OCI-LY7 (cell line): Measurements from ENCODE around the gene AK4. TPM values are rescaled to one million over a fixed set of nuclear protein-coding genes. Genes with fewer than 3 reads are reported as not detected.

ENCODE experiments used
- BruUV-seq: library from RNA; stranded (reverse); fragments of 400-500 nt; replicated peaks from 2 replicates; lab custom pipeline; 2021; lab: Mats Ljungman, UMichigan
- CTCF ChIA-PET: fragments of 300-600 bp; sonication (Branson Sonifier 250); formaldehyde crosslinking; loops from one replicate; lab custom pipeline; 2022; ENCODE audit warnings: antibody characterized with exemption; ENCODE audit not compliant: unreplicated experiment; lab: Charles Lee
- POLR2A ChIA-PET: fragments of 300-600 bp; sonication (Branson Sonifier 250); formaldehyde crosslinking; loops from one replicate; lab custom pipeline; 2022; ENCODE audit warnings: antibody characterized with exemption; lab: Charles Lee
- DNase-seq: peaks from one replicate; pipeline ENCODE4 v3.0.0-alpha.2; 2015; ENCODE audit warnings: low spot score
- H2AFZ ChIP-seq: fragments of 200-600 bp; sonication (generic), shearing (Covaris generic); 2 replicates; pipeline ENCODE4 v1.6.1; 2014; ENCODE audit warnings: mild to moderate bottlenecking, antibody characterized with exemption, low read length, moderate library complexity
- H3K27ac ChIP-seq: fragments of 200-600 bp; sonication (generic); 2 replicates; pipeline ENCODE4 v1.5.1; 2014; ENCODE audit warnings: mixed run types, low read depth, mild to moderate bottlenecking, moderate library complexity, low read length, inconsistent platforms; ENCODE audit not compliant: poor library complexity, severe bottlenecking
- H3K36me3 ChIP-seq: fragments of 200-600 bp; sonication (generic); 2 replicates; pipeline ENCODE4 v1.6.1; 2014; ENCODE audit warnings: mild to moderate bottlenecking, antibody characterized with exemption, low read length, moderate library complexity, mixed read lengths; ENCODE audit not compliant: insufficient read depth
- H3K4me1 ChIP-seq: fragments of 200-600 bp; sonication (generic); 2 replicates; pipeline ENCODE4 v1.5.1; 2014; ENCODE audit warnings: mild to moderate bottlenecking, low read length; ENCODE audit not compliant: insufficient read depth, poor library complexity, severe bottlenecking
- H3K4me2 ChIP-seq: fragments of 200-600 bp; sonication (generic); 2 replicates; pipeline ENCODE4 v1.6.1; 2014; ENCODE audit warnings: mild to moderate bottlenecking, low read length
- H3K4me3 ChIP-seq: fragments of 200-600 bp; sonication (generic); 2 replicates; pipeline ENCODE4 v1.5.1; 2014; ENCODE audit warnings: mild to moderate bottlenecking, low read depth, low read length; ENCODE audit not compliant: poor library complexity, severe bottlenecking
- H3K79me2 ChIP-seq: fragments of 200-600 bp; sonication (generic); 2 replicates; pipeline ENCODE4 v1.6.1; 2016; ENCODE audit warnings: low read depth, mild to moderate bottlenecking, low read length, moderate library complexity, mixed read lengths; ENCODE audit not compliant: insufficient read depth
- H3K9me2 ChIP-seq: fragments of 200-600 bp; sonication (generic); 2 replicates; pipeline ENCODE4 v1.6.1; 2016; ENCODE audit warnings: mild to moderate bottlenecking, low read length, mixed read lengths; ENCODE audit not compliant: insufficient read depth
- H3K9me3 ChIP-seq: fragments of 200-600 bp; sonication (generic); 2 replicates; pipeline ENCODE4 v1.6.1; 2014; ENCODE audit warnings: mild to moderate bottlenecking, mixed run types, low read length, mixed read lengths
- H4K20me1 ChIP-seq: fragments of 200-600 bp; sonication (generic); 2 replicates; pipeline ENCODE4 v1.6.1; 2014; ENCODE audit warnings: mild to moderate bottlenecking, antibody characterized with exemption, low read length, moderate library complexity, mixed read lengths; ENCODE audit not compliant: insufficient read depth
- EZH2phosphoT487 ChIP-seq: fragments of 200-600 bp; sonication (generic); IDR thresholded peaks from 2 replicates; pipeline ENCODE4 v1.6.1; 2018; ENCODE audit warnings: low read depth, borderline replicate concordance, mild to moderate bottlenecking, mixed run types, antibody characterized with exemption, low read length, moderate library complexity, mixed read lengths
- intact Hi-C: fragments of 100-400 bp; cut with micrococcal nuclease; formaldehyde crosslinking; loops from one replicate; pipeline ENCODE4 v1.10.0; 2022; ENCODE audit not compliant: unreplicated experiment
- total RNA-seq, 2 experiments: library from RNA; depleted of rRNA in 1 of 2; stranded (reverse); fragments of >200 nt in 1 of 2; shearing (Covaris generic) in 1 of 2; gene quantifications; 2 replicates each; pipeline ENCODE4 v1.2.3, GENCODE V29; 2014 to 2022
- TF ChIP-seq, protein P1 (sequence below): fragments of 200-600 bp; sonication (generic); conservative IDR thresholded peaks from 2 replicates; pipeline ENCODE4 v1.5.1; 2014; ENCODE audit warnings: mild to moderate bottlenecking, antibody characterized with exemption, low read length, moderate library complexity, mixed read lengths

The AK4 gene
- total RNA-seq, 2 experiments from 2014 or later = 0.16 to 1.4 TPM

GRCh38 chr1:65259816-65260215, 111.8 kb downstream of the AK4 start:
- intact Hi-C loops = no loop called here
- no peaks in the 10 kb centered on the region for H3K9me3 ChIP-seq
- no peaks in the 10 kb centered on the region; the same call in 1 of the 2 replicates for H4K20me1 ChIP-seq
- TF ChIP-seq, protein P1, sequence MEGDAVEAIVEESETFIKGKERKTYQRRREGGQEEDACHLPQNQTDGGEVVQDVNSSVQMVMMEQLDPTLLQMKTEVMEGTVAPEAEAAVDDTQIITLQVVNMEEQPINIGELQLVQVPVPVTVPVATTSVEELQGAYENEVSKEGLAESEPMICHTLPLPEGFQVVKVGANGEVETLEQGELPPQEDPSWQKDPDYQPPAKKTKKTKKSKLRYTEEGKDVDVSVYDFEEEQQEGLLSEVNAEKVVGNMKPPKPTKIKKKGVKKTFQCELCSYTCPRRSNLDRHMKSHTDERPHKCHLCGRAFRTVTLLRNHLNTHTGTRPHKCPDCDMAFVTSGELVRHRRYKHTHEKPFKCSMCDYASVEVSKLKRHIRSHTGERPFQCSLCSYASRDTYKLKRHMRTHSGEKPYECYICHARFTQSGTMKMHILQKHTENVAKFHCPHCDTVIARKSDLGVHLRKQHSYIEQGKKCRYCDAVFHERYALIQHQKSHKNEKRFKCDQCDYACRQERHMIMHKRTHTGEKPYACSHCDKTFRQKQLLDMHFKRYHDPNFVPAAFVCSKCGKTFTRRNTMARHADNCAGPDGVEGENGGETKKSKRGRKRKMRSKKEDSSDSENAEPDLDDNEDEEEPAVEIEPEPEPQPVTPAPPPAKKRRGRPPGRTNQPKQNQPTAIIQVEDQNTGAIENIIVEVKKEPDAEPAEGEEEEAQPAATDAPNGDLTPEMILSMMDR = no peak
- TF ChIP-seq EZH2phosphoT487 = no peak
- no peak overlapping the region for H3K4me2 ChIP-seq
- no TSS peak for BruUV-seq
- DNase-seq = no peak
- no peaks in the 10 kb centered on the region for H3K9me2 ChIP-seq
- ChIA-PET CTCF (no interaction called here), POLR2A (interaction anchor here (0.6 to 0.7 kb wide), 4 partner anchors 12 to 1581 kb away, joined by 3 to 4 read pairs (median 3); no protein-coding TSS in a partner anchor)
- H3K79me2 ChIP-seq = 0 out of 2 replicates have a peak, but pooled peaks cover 5% of the 10 kb centered on the region
- no peak overlapping the region for H3K27ac ChIP-seq
- H3K36me3 ChIP-seq = no peaks in the 10 kb centered on the region
- H3K4me3 ChIP-seq = no peak overlapping the region
- H3K4me1 ChIP-seq = peaks cover 22% of the 10 kb centered on the region
- no peak overlapping the region for H2AFZ ChIP-seq

- Histone ChIP-seq H3K4me2 (no peak overlapping the region), H3K4me3 (no peak overlapping the region), H3K4me1 (peaks cover 14% of the 10 kb centered on the region), H3K9me3 (no peaks in the 10 kb centered on the region), H3K36me3 (no peaks in the 10 kb centered on the region), H4K20me1 (no peaks in the 10 kb centered on the region; the same call in 1 of the 2 replicates), H3K9me2 (no peaks in the 10 kb centered on the region), H3K79me2 (no peaks in the 10 kb centered on the region), H2AFZ (no peak overlapping the region), H3K27ac (no peak overlapping the region)
- DNase-seq = no peak
- ChIA-PET CTCF (no interaction called here), POLR2A (no interaction called here)
- intact Hi-C loops = no loop called here
- BruUV-seq = no TSS peak
- TF ChIP-seq, protein P1 = no peak
- no peak for TF ChIP-seq EZH2phosphoT487
Observed at GRCh38 chr1:65260851-65261473, 113.0 kb downstream of the AK4 start.

GRCh38 chr1:65263286-65263685, 115.3 kb downstream of the AK4 start:
- no peaks in the 10 kb centered on the region for H3K9me2 ChIP-seq
- DNase-seq = no peak
- no peaks in the 10 kb centered on the region for H3K36me3 ChIP-seq
- POLR2A ChIA-PET = interaction anchor here (0.6 to 0.9 kb wide), 2 partner anchors 22 to 157 kb away, joined by 3 to 4 read pairs; partner anchors contain the start of genes LEPR and LEPROT
- H3K4me2 ChIP-seq = no peak overlapping the region
- CTCF ChIA-PET = no interaction called here
- no peaks in the 10 kb centered on the region for H3K79me2 ChIP-seq
- intact Hi-C loops = no loop called here
- H4K20me1 ChIP-seq = no peaks in the 10 kb centered on the region; the same call in 1 of the 2 replicates
- no peak for TF ChIP-seq EZH2phosphoT487
- TF ChIP-seq, protein P1 = no peak
- H3K4me1 ChIP-seq = peaks cover 14% of the 10 kb centered on the region
- H3K27ac ChIP-seq = no peak overlapping the region
- H2AFZ ChIP-seq = no peak overlapping the region
- H3K9me3 ChIP-seq = no peaks in the 10 kb centered on the region
- BruUV-seq = no TSS peak
- H3K4me3 ChIP-seq = no peak overlapping the region
